Measurements from ENCODE around the gene HNRNPM.
"Not testable (repeated sequence)": the region's sequence is repeated elsewhere in the genome, so short reads cannot be mapped to it uniquely, and the experiment has no call there.

HNRNPM gene

GRCh38 chr19:8429044-8429443, 15.7 kb upstream of the HNRNPM start:
- Histone ChIP-seq H3K4me3 (ENCODE audit: low read length) (no peak overlapping the region), H3K36me3 (ENCODE audit: insufficient read depth, low read length) (no peaks in the 10 kb centered on the region), H3K9me3 (ENCODE audit: insufficient read depth, low read depth, low read length) (no peaks in the 10 kb centered on the region), H3K9ac (ENCODE audit: low read depth, low read length) (no peak overlapping the region), H3K27ac (ENCODE audit: low read depth, low read length) (no peak overlapping the region), H3K4me1 (ENCODE audit: insufficient read depth, low read length) (no peaks in the 10 kb centered on the region), H3K27me3 (ENCODE audit: insufficient read depth, low read length) (no peaks in the 10 kb centered on the region)
- WGBS, result 89% methylated on average over 6 of the region's 6 CpGs

GRCh38 chr19:8429826-8430225, 14.9 kb upstream of the HNRNPM start:
- Histone ChIP-seq H3K9ac (ENCODE audit: low read depth, low read length) (no peak overlapping the region), H3K27me3 (ENCODE audit: insufficient read depth, low read length) (no peaks in the 10 kb centered on the region), H3K36me3 (ENCODE audit: insufficient read depth, low read length) (no peaks in the 10 kb centered on the region), H3K4me3 (ENCODE audit: low read length) (no peak overlapping the region), H3K4me1 (ENCODE audit: insufficient read depth, low read length) (no peaks in the 10 kb centered on the region), H3K27ac (ENCODE audit: low read depth, low read length) (no peak overlapping the region), H3K9me3 (ENCODE audit: insufficient read depth, low read depth, low read length) (no peaks in the 10 kb centered on the region)
- 92% methylated on average over 6 of the region's 6 CpGs for WGBS

GRCh38 chr19:8430650-8431049, 14.1 kb upstream of the HNRNPM start:
- Histone ChIP-seq H3K9me3 (ENCODE audit: insufficient read depth, low read depth, low read length) (no peaks in the 10 kb centered on the region), H3K4me1 (ENCODE audit: insufficient read depth, low read length) (no peaks in the 10 kb centered on the region), H3K36me3 (ENCODE audit: insufficient read depth, low read length) (no peaks in the 10 kb centered on the region), H3K4me3 (ENCODE audit: low read length) (no peak overlapping the region), H3K27me3 (ENCODE audit: insufficient read depth, low read length) (no peaks in the 10 kb centered on the region), H3K9ac (ENCODE audit: low read depth, low read length) (no peak overlapping the region), H3K27ac (ENCODE audit: low read depth, low read length) (no peak overlapping the region)
- WGBS, result 96% methylated on average over 20 of the region's 20 CpGs

- Histone ChIP-seq H3K27me3 (ENCODE audit: insufficient read depth, low read length) (no peaks in the 10 kb centered on the region), H3K27ac (ENCODE audit: low read depth, low read length) (no peak overlapping the region), H3K4me1 (ENCODE audit: insufficient read depth, low read length) (0 out of 2 replicates have a peak, but pooled peaks cover 9% of the 10 kb centered on the region), H3K9me3 (ENCODE audit: insufficient read depth, low read depth, low read length) (no peaks in the 10 kb centered on the region), H3K36me3 (ENCODE audit: insufficient read depth, low read length) (no peaks in the 10 kb centered on the region), H3K9ac (ENCODE audit: low read depth, low read length) (no peak overlapping the region), H3K4me3 (ENCODE audit: low read length) (no peak overlapping the region)
- 95% methylated on average over 12 of the region's 12 CpGs for whole genome bisulfite sequencing
Measured at GRCh38 chr19:8438236-8438635, 6.5 kb upstream of the HNRNPM start.

- 74% methylated on average over 6 of the region's 6 CpGs for WGBS
- Histone ChIP-seq H3K36me3 (ENCODE audit: insufficient read depth, low read length) (peaks cover 12% of the 10 kb centered on the region), H3K9me3 (ENCODE audit: insufficient read depth, low read depth, low read length) (no peaks in the 10 kb centered on the region), H3K4me1 (ENCODE audit: insufficient read depth, low read length) (peaks cover 15% of the 10 kb centered on the region), H3K4me3 (ENCODE audit: low read length) (no peak overlapping the region), H3K27ac (ENCODE audit: low read depth, low read length) (peak overlapping the region; percentile 31; the same call in 1 of the 2 replicates), H3K27me3 (ENCODE audit: insufficient read depth, low read length) (no peaks in the 10 kb centered on the region), H3K9ac (ENCODE audit: low read depth, low read length) (peak overlapping the region; percentile 23; the same call in 1 of the 2 replicates)
Measured at GRCh38 chr19:8441725-8442544, 2.8 kb upstream of the HNRNPM start.

- H3K36me3 ChIP-seq (ENCODE audit: insufficient read depth, low read length), result peaks cover 22% of the 10 kb centered on the region
- H3K9ac ChIP-seq (ENCODE audit: low read depth, low read length), result peak overlapping the region; percentile 99
- 45% methylated on average over 32 of the region's 32 CpGs for WGBS
- not testable (repeated sequence) for H3K9me3 ChIP-seq (ENCODE audit: insufficient read depth, low read depth, low read length); H3K27me3 ChIP-seq (ENCODE audit: insufficient read depth, low read length)
- peak overlapping the region; percentile 89 for H3K4me3 ChIP-seq (ENCODE audit: low read length)
- H3K4me1 ChIP-seq (ENCODE audit: insufficient read depth, low read length), result peaks cover 35% of the 10 kb centered on the region
- peak overlapping the region; percentile 87 for H3K27ac ChIP-seq (ENCODE audit: low read depth, low read length)
Measured at GRCh38 chr19:8444140-8444676, 567 bp upstream of the HNRNPM start.

- Histone ChIP-seq H3K4me3 (ENCODE audit: low read length) (peak overlapping the region; percentile 89), H3K27ac (ENCODE audit: low read depth, low read length) (peak overlapping the region; percentile 95), H3K4me1 (ENCODE audit: insufficient read depth, low read length) (peaks cover 45% of the 10 kb centered on the region), H3K9me3 (ENCODE audit: insufficient read depth, low read depth, low read length) (no peaks in the 10 kb centered on the region), H3K27me3 (ENCODE audit: insufficient read depth, low read length) (no peaks in the 10 kb centered on the region), H3K36me3 (ENCODE audit: insufficient read depth, low read length) (peaks cover 22% of the 10 kb centered on the region), H3K9ac (ENCODE audit: low read depth, low read length) (peak overlapping the region; percentile 99)
- WGBS, result under 1% methylated on average over 44 of the region's 45 CpGs
Measured at GRCh38 chr19:8445488-8446001, 770 bp downstream of the HNRNPM start.

GRCh38 chr19:8446061-8446709, 1.4 kb downstream of the HNRNPM start:
- Histone ChIP-seq H3K9me3 (ENCODE audit: insufficient read depth, low read depth, low read length) (no peaks in the 10 kb centered on the region), H3K9ac (ENCODE audit: low read depth, low read length) (peak overlapping the region; percentile 99), H3K4me3 (ENCODE audit: low read length) (peak overlapping the region; percentile 89), H3K27ac (ENCODE audit: low read depth, low read length) (peak overlapping the region; percentile 95), H3K4me1 (ENCODE audit: insufficient read depth, low read length) (peaks cover 44% of the 10 kb centered on the region), H3K36me3 (ENCODE audit: insufficient read depth, low read length) (peaks cover 22% of the 10 kb centered on the region), H3K27me3 (ENCODE audit: insufficient read depth, low read length) (no peaks in the 10 kb centered on the region)
- 24% methylated on average over 15 of the region's 16 CpGs for WGBS

GRCh38 chr19:8449830-8450229, 5.1 kb downstream of the HNRNPM start:
- H3K9ac ChIP-seq (ENCODE audit: low read depth, low read length), result no peak overlapping the region

GRCh38 chr19:8451377-8451776, 6.6 kb downstream of the HNRNPM start:
- Histone ChIP-seq H3K27me3 (ENCODE audit: insufficient read depth, low read length) (no peaks in the 10 kb centered on the region), H3K9me3 (ENCODE audit: insufficient read depth, low read depth, low read length) (no peaks in the 10 kb centered on the region), H3K36me3 (ENCODE audit: insufficient read depth, low read length) (peaks cover 57% of the 10 kb centered on the region), H3K27ac (ENCODE audit: low read depth, low read length) (no peak overlapping the region), H3K4me3 (ENCODE audit: low read length) (no peak overlapping the region), H3K9ac (ENCODE audit: low read depth, low read length) (no peak overlapping the region), H3K4me1 (ENCODE audit: insufficient read depth, low read length) (peaks cover 64% of the 10 kb centered on the region)
- WGBS, result 72% methylated on average over 6 of the region's 6 CpGs

More at GRCh38 chr19:8449830-8450229, 5.1 kb downstream of the HNRNPM start:
- H3K27me3 ChIP-seq (ENCODE audit: insufficient read depth, low read length), result no peaks in the 10 kb centered on the region
- H3K9me3 ChIP-seq (ENCODE audit: insufficient read depth, low read depth, low read length), result no peaks in the 10 kb centered on the region
- WGBS, result 80% methylated on average over 7 of the region's 8 CpGs
- 0 out of 2 replicates have a peak overlapping the region, but pooled peaks have one; percentile 9 for H3K27ac ChIP-seq (ENCODE audit: low read depth, low read length)
- H3K4me1 ChIP-seq (ENCODE audit: insufficient read depth, low read length), result peaks cover 56% of the 10 kb centered on the region
- H3K4me3 ChIP-seq (ENCODE audit: low read length), result 0 out of 2 replicates have a peak overlapping the region, but pooled peaks have one; percentile 4
- H3K36me3 ChIP-seq (ENCODE audit: insufficient read depth, low read length), result peaks cover 47% of the 10 kb centered on the region

- Histone ChIP-seq H3K27me3 (ENCODE audit: insufficient read depth, low read length) (no peaks in the 10 kb centered on the region), H3K4me3 (ENCODE audit: low read length) (no peak overlapping the region), H3K9ac (ENCODE audit: low read depth, low read length) (no peak overlapping the region), H3K4me1 (ENCODE audit: insufficient read depth, low read length) (peaks cover 64% of the 10 kb centered on the region), H3K9me3 (ENCODE audit: insufficient read depth, low read depth, low read length) (no peaks in the 10 kb centered on the region), H3K36me3 (ENCODE audit: insufficient read depth, low read length) (peaks cover 57% of the 10 kb centered on the region), H3K27ac (ENCODE audit: low read depth, low read length) (no peak overlapping the region)
- WGBS, result 82% methylated on average over 3 of the region's 3 CpGs
Measured at GRCh38 chr19:8451885-8452284, 7.1 kb downstream of the HNRNPM start.

Measured in HUES64 (cell line).